GM21723 (cell line): Measurements from ENCODE around the gene TMX2.
A peak's percentile ranks its signal among the peaks of the same experiment; 100 is the strongest.
"Not testable (repeated sequence)": the region's sequence is repeated elsewhere in the genome, so short reads cannot be mapped to it uniquely, and the experiment has no call there.

Source experiments
- ATAC-seq: cut with Tn5 transposase; IDR thresholded peaks from one replicate; pipeline ENCODE4 v1.9.1; 2021; ENCODE audit warnings: mild to moderate bottlenecking, moderate library complexity; ENCODE audit not compliant: unreplicated experiment

Gene TMX2, protein sequence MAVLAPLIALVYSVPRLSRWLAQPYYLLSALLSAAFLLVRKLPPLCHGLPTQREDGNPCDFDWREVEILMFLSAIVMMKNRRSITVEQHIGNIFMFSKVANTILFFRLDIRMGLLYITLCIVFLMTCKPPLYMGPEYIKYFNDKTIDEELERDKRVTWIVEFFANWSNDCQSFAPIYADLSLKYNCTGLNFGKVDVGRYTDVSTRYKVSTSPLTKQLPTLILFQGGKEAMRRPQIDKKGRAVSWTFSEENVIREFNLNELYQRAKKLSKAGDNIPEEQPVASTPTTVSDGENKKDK

DNA sequence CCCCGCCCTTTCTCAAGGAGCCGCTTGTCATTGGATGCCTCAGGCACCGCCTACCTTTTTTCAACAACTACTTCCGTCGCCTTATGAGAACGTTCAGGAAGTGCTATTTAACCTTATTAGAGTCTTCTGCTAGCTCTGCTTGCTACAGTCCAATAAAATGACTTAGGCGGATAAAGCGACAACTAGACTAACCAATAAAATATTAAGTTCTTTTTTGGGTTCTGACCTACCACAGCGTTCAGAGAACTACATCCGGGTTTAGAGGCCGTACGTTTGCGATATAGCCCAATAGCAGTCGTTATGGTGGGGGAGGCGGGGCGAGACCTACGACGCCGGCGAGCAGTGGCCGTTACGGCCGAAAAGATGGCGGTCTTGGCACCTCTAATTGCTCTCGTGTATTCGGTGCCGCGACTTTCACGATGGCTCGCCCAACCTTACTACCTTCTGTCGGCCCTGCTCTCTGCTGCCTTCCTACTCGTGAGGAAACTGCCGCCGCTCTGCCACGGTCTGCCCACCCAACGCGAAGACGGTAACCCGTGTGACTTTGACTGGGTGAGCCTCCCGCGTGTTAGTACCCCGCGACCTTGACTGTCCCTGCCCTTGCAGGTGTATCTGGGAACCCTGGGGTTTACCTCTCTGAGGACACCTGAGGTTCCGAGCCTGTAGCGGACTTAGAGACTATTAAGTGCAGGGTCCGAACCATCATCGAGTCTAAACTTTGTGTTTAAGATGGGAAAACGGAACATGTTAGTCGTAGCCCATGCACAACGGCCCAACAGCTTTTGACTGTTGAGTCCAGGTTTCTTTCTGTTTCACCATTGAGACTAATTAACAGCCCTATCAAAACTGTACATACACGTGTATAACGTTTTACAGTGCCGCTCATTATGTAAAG is at the start of gene TMX2:
TSS of gene TMX2 (plus strand) at position 338 of the 895 bp plus-strand sequence. CDS start at position 364, 26 bp downstream.
- ATAC-seq = peak; percentile 94

DNA sequence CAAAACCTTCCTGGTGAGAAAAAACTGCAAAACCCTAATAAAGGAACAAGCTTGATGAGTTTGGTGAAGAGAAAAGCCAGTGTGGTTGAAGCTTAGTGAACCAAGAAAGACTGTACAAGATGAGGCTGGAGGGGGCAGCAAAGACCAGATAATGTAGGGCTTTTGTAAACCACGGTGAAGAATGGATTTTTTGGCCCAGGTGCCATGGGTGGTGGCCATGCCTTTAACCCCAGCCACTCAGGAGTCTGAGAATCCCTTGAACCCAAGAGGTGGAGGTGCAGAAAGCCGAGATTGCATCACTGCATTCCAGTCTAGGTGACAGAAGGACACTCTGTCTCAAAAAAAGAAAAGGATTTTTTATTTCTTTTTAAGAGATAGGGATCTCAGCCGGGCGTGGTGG is 49.5 kb upstream of the TMX2 start:
- ATAC-seq = no peak

DNA sequence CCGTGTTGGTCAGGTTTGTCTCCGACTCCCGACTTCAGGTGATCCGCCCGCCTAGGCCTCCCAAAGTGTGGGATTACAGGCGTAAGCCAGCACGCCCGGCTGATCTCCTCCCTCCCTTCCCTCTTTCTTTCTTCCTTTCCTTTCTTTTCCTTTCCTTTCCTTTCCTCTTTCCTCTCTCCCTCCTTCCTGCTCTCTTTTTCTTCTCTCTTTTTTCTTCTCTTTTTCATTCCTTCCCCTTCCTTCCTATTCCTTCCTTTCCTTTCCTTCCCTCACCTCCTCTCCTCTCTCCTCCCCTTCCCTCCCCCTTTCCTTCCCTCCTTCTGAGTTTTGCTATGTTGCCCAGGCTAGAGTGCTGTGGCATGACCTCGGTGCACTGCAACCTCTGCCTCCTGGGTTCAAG is 48.4 kb upstream of the TMX2 start:
- no peak for ATAC-seq

DNA sequence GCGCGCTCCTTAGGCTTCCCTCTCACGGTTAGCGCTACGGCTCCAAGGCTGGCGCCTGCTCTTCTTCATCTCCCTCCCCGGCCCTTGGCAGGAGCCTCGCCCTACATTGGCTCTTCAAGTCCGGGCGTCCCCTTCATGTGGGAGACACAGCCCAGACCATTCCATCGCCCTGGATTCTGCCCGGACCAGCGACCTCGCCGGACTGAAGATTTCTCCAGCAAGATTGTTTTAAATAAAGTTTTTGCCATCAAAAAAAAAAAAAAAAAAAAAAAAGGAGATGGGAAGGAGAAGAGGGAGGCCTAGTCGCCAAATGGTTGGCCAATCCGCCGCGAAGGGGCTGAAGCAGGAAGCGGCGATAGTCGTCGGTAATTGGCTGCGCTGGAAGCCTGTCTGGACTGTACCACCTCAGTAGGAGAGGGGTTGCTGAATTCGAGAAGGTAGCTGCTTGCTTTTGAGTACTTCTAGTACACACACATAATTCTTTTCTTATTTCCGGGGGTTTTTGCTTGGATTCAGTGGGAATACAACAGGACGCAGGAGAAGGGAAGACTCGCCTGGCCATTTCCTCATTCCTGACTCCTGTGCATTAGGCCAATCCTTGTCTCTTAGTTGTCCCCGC is 45.2 kb upstream of the TMX2 start:
- peak; percentile 69 for ATAC-seq

DNA sequence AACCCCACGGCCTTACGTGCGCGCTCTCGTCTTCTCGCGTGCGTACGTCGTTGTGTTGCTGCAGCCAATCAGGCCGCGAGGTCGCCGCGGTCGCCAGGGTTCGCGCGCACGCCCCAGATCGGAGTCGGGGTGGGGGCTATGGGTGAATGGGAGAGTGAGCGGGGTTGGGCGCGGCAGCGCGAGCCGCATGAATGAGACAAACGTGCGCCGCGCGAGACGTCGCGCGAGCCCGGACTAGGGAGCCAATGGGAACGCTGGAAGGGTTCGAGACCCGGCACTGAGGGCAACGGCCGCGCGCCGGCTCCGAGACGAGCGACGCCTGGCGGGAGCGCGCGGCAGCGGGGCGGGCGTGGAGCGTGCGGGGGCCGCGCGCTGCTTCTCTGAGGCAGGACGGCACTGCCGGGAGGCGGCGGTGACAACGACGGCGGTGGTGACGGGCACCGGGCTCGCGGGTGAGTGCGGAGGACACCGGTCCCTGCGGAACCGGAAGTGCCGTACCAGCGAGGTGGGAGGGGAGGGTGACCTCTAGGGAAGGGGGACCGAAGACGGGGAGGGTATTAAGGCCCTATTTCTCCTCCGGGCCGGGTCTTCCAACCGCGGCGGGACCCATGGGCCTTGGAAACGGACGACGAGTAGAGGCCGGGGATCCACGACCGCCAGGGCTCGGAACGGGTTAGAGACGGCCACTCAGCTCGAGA is 44.5 kb upstream of the TMX2 start, which contains the start of gene ZDHHC5:
TSS of gene ZDHHC5 (plus strand) at position 379 of the 698 bp plus-strand sequence. CDS start 4,977 bp downstream, outside the sequence.
- peak; percentile 84 for ATAC-seq

DNA sequence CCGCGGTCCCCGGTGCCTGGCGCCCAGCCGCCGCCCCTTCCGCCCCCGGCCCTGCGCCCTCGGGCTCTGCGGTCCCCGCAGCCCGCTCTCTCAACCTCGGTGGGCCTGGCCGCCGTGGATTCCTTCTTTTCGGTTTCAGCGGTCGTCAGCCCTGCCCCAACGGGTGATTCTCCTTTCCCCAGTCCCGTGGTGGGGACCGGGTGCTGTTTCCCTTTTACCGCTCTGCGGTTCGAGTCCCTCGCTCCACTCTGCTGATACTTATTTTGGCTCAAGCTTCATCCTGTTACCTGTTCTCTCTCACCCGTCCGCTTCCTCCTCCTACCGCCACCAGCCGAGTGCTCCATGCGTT is 44.0 kb upstream of the TMX2 start:
- peak; percentile 13 for ATAC-seq

DNA sequence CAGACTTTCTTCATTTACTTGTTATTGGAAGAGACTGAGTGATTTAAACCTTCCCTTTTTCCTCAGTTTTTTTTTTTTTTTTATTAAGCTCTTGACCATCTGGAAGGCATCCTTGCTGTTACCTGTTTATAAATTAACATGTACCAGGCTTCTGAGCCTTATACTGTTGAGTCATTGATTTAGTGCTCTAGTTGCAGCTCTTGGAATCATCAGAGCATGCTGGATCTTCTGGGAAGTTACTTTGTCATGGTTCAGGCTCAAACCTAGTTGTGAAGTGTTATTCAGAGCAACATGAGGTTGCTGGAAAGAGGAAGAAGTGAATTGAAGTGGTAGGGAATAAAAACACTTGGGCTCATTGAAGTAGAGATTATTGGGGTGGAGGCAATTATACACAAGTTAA is 38.1 kb upstream of the TMX2 start:
- ATAC-seq = no peak

DNA sequence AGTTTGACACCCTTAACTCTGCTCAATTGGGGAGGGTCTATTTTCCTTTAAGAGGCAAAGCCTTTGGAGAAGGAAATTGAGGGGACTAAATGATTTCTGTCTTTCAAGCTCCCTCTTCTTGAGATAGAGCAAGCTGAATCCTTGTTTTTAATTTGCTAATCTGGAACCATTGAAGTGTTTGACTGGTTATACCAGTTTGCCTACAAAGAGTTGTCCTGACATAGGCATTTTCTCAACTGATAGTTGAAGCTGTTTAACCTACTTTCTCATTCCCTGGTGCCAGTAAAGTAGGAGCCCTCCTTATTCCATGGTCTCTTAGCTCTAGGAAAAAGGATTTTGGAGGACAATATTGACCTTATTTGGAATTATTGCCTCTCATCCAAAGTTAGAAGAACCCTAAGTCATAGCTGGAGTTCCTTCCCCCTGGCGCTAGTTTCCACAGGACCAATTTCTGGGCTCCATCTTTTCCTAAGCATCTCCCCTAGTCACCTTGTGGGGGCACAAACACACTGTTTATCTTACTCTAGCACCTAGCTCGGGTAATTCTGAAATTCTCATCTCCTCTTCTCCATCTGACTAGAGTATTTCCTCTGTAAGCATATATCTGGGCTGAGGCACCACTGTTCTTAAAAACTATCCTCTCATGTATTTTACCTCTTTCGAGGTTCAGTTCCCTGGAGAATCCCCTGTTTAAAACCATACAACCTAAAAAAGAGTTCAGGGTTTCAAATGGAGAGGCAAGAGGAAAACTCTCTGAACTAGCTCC is 37.0 kb upstream of the TMX2 start:
- ATAC-seq = no peak

DNA sequence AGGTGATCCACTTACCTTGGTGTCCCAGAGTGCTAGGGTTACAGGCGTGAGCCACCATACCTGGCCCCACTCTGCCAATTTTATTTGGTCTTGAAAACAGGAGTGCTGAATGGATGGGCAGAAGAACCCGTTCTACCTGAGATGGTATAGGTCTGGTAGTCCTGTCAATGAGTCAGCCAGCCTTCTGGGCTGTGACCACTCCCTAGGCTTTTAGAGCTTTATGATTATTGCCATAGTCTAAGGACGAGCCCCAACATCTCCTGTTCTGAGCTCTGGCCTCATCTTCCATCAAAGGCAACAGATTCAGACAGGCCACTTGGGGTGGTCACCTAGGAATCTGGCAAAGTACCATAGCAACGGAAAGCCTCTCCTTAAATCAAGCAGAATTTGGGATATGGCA is 33.0 kb upstream of the TMX2 start:
- ATAC-seq = no peak

DNA sequence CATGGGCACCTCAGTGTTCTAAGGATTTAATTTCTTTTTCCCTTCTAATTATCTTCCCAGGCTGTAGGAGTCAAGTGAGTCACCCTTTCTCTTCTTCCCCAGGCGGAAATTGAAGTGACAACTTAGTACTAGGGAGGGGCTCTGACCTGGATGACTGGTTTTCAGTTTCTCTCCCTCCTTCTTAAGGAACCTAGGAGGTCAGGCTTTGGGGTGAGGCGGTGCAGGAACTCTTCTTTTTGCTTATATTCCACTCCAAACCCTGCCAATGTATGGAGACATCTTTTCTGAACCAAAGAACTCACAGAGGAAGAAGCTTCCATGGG is 31.9 kb upstream of the TMX2 start:
- ATAC-seq = no peak

DNA sequence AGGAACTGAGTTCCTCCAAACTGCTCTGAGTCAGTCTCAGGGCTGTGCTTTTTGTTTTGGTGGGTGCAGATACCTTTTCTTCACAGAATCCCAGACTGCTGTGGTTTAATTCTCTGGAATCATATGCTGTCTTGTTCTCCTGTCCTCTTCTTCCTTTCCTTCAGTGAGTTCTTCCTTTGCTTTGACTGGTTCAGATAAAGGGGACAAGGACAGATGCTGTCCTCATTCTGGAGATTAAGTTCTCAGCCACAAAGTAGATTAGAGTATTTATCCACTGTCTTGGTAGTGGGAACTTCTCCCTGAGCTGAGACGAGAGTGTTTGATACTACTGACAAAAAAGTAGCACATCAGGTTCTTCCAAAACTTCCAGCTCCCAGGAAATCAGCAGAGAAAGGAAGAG is 31.2 kb upstream of the TMX2 start:
- no peak for ATAC-seq

DNA sequence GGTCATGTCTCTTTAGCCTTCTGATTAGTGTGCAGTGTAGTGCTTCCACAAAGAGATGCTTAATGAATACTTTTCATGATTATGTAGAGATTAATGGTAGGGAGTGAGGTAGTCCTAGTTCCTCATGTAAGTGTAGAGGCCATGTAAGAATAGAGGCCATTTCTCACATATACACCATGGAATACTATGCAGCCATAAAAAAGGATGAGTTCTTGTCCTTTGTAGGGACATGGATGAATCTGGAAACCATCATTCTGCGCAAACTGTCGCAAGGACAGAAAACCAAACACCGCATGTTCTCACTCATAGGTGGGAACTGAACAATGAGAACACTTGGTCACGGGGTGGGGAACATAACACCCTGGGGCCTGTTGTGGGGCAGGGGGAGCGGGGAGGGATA is 21.9 kb upstream of the TMX2 start:
- ATAC-seq = not testable (repeated sequence)

DNA sequence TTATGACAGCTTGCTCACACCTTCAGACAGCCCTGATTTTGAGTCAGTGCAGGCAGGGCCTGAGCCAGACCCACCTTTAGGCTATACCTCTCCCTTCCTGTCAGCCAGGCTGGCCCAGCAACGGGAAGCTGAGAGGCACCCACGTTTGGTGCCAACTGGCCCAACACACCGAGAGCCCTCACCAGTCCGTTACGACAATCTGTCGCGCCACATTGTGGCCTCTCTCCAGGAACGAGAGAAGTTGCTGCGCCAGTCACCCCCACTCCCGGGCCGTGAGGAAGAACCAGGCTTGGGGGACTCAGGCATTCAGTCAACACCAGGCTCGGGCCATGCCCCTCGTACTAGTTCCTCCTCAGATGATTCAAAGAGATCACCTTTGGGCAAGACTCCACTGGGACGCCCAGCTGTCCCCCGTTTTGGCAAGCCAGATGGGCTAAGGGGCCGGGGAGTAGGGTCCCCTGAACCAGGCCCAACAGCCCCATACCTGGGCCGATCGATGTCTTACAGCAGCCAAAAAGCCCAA is 13.5 kb upstream of the TMX2 start:
- no peak for ATAC-seq

DNA sequence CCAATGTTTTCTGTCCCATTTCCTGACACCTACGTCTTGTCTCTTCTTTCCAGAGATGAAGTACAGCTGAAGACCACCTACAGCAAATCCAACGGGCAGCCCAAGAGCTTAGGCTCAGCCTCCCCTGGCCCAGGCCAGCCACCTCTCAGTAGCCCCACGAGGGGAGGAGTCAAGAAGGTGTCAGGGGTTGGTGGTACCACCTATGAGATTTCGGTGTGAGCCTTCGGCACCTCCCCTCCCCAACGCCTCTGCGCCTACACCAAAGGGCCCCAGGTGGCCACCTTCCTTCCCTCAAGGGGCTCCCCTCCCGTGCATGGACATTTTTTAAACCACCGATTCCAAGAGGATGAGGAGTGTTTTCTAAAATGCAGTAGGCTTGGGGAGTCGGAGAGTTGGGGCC is 12.6 kb upstream of the TMX2 start:
- ATAC-seq = no peak

DNA sequence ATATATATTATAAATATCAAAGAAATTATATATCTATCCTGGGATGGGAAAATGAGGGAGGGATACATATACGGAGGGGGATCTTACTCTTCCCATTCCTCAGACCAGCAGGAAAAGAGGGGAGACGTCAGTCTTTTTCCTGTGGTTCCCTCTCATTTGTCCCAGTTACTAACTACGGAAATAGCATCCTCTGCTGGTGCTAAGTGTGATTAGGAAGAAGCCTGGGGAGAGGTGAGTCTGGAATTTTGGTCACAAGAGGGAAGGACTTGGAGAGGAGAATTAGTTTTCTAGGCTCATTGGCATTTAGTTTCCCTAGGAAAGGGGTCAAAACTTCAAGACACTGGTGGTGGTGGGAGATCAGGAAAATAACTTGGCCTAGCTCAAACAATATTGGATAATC is 12.0 kb upstream of the TMX2 start:
- no peak for ATAC-seq

DNA sequence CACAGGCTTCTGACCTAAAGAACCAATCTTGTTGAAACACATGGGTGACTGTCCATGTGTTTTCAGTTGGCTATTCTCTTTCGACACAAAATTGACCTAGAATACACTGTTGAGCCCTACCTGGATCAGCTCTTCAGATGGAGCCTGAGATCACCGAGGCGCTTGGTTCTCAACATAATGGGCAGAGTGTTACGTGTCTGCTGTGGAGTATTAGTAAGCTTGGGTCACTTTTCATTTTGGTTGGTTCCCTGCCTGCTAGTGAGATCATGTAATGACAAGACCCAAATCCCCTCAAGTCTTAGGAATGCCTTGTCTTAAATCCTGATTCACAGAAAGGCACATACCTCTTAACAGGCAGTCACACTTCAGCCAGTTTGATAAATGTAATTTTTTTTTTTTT is 9.1 kb upstream of the TMX2 start:
- ATAC-seq = no peak

DNA sequence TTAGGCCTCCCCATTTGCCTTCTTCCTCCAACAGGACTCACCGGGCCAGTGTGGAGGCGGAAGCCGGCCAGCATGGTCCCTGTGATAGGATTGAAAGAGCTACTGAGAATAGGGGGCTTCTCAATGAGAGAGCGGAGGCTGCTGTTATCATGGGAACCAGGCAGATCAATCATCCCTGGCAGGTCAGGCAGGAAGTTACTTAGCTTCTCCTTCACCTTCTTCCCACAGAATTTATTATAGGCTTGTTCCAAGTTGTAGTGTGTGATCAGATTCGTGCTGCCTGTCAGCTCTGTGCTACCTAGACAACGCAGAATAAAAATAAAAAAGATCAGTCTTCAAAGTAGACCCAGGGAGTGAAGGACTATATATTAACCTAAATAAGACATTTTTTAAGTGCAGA is 7.5 kb upstream of the TMX2 start:
- ATAC-seq = no peak

DNA sequence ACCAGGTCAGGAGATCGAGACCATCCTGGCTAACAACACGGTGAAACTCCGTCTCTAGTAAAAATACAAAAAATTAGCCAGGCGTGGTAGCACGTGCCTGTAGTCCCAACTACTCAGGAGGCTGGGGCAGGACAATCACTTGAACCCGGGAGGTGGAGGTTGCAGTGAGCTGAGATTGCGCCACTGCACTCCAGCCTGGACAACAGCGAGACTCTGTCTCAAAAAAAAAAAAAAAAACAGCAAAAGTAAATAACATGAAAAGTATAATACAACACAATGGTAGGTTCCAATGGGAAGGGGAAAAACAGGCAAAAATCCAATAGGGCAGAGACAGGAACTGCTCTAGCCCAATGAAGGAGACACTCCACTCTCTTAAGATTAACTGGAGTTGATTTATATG is 7.0 kb upstream of the TMX2 start:
- ATAC-seq = not testable (repeated sequence)

DNA sequence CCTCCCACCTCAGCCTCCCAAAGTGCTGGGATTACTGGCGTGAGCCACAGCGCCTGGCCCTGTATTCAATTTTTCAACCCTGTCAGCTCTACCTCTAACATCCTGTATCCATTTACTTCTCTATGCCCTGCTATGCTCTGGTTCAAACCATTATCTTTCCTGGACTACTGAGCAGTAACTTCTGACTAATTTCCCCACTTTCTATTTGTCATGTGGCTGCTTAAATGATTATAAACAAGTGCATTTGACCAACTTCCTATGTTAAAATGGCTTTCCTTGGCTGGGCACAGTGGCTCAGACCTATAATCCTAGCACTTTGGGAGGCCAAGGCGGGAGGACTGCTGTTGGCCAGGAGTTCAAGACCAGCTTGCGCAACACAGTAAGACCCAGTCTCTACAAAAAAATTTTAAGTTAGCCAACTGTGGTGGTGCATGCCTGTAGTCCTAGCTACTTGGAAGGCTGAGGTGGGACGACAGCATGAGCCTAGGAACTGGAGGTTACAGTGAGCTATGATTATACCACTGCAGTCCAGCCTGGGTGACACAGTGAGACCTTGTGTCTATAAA is 2.5 kb upstream of the TMX2 start:
- no peak for ATAC-seq
